HepG2 (cell line): Measurements from ENCODE around the gene PRDX2. TPM values are rescaled to one million over a fixed set of nuclear protein-coding genes. Genes with fewer than 3 reads are reported as not detected.

ENCODE experiments used
- ATF5 ChIP-seq: sonication (generic); formaldehyde crosslinking; IDR thresholded peaks from 2 replicates; pipeline ENCODE4 v1.4.0; 2020; ENCODE audit warnings: mild to moderate bottlenecking, low read depth, missing genetic modification reagents
- CBFB ChIP-seq: sonication (generic); formaldehyde crosslinking; IDR thresholded peaks from 2 replicates; pipeline ENCODE4 v1.4.0; 2020; ENCODE audit warnings: missing genetic modification reagents
- CBX2 ChIP-seq, 2 experiments: fragments of 200-600 bp in 1 of 2; sonication (generic); formaldehyde crosslinking in 1 of 2; IDR thresholded peaks; 2 replicates each; pipeline versions ENCODE4 v1.7.0 to v1.8.1; 2018 to 2022; ENCODE audit warnings: low read depth in 2 of 2, low read length in 1 of 2, mild to moderate bottlenecking in 1 of 2, missing genetic modification reagents in 1 of 2
- SIX4 ChIP-seq: sonication (generic); formaldehyde crosslinking; IDR thresholded peaks from 2 replicates; pipeline ENCODE4 v1.4.0; 2020; ENCODE audit warnings: missing genetic modification reagents
- SMAD1 ChIP-seq: sonication (generic); formaldehyde crosslinking; IDR thresholded peaks from 2 replicates; pipeline ENCODE4 v1.4.0; 2020; ENCODE audit warnings: missing genetic modification reagents, low read depth, mild to moderate bottlenecking, borderline replicate concordance
- TBX2 ChIP-seq: sonication (generic); formaldehyde crosslinking; IDR thresholded peaks from 2 replicates; pipeline ENCODE4 v1.5.0; 2020; ENCODE audit warnings: missing genetic modification reagents, mild to moderate bottlenecking, borderline replicate concordance
- TFDP1 ChIP-seq: IDR thresholded peaks from 2 replicates; pipeline ENCODE4 v1.6.1; 2016; ENCODE audit warnings: missing compliant biosample characterization, missing genetic modification reagents, borderline replicate concordance
- TSC22D2 ChIP-seq: sonication (generic); formaldehyde crosslinking; IDR thresholded peaks from 2 replicates; pipeline ENCODE4 v1.5.1; 2020; ENCODE audit warnings: missing genetic modification reagents, mild to moderate bottlenecking, borderline replicate concordance
- WIZ ChIP-seq: sonication (generic); formaldehyde crosslinking; IDR thresholded peaks from 2 replicates; pipeline ENCODE4 v1.5.1; 2020; ENCODE audit warnings: mild to moderate bottlenecking, missing genetic modification reagents
- ZBTB1 ChIP-seq: sonication (generic); formaldehyde crosslinking; IDR thresholded peaks from 2 replicates; pipeline ENCODE4 v1.4.0; 2020; ENCODE audit warnings: missing genetic modification reagents, borderline replicate concordance
- ZBTB33 ChIP-seq: sonication (generic); formaldehyde crosslinking; IDR thresholded peaks from 2 replicates; pipeline ENCODE4 v1.4.0; 2020; ENCODE audit warnings: missing genetic modification reagents
- ZNF337 ChIP-seq: sonication (generic); formaldehyde crosslinking; IDR thresholded peaks from 2 replicates; pipeline ENCODE4 v1.5.1; 2020; ENCODE audit warnings: missing genetic modification reagents, low read depth, mild to moderate bottlenecking, borderline replicate concordance
- ZNF33B ChIP-seq: sonication (generic); formaldehyde crosslinking; IDR thresholded peaks from 2 replicates; pipeline ENCODE4 v1.5.1; 2020; ENCODE audit warnings: mild to moderate bottlenecking, missing genetic modification reagents
- ZNF432 ChIP-seq: sonication (generic); formaldehyde crosslinking; IDR thresholded peaks from 2 replicates; pipeline ENCODE4 v1.5.0; 2020; ENCODE audit warnings: missing genetic modification reagents, mild to moderate bottlenecking, borderline replicate concordance
- ZNF772 ChIP-seq: sonication (generic); formaldehyde crosslinking; IDR thresholded peaks from 2 replicates; pipeline ENCODE4 v1.5.0; 2020; ENCODE audit warnings: mild to moderate bottlenecking, missing genetic modification reagents
- ZSCAN21 ChIP-seq: sonication (generic); formaldehyde crosslinking; IDR thresholded peaks from 2 replicates; pipeline ENCODE4 v1.8.0; 2022; ENCODE audit warnings: mild to moderate bottlenecking, missing genetic modification reagents, moderate library complexity, borderline replicate concordance
- polyA plus RNA-seq, 8 experiments: library from polyadenylated mRNA; depleted of rRNA in 3 of 8; stranded (reverse) in 7 of 8; unstranded in 1 of 8; fragments of >200 nt; fragmentation: Illumina TruSeq in 4 of 8; extraction: Trizol in 4 of 8; gene quantifications; 2 replicates each; pipeline versions ENCODE4 v1.2.1 to v1.2.3, GENCODE V29; 2011 to 2016; ENCODE audit warnings: low read depth in 4 of 8, missing spikeins in 1 of 8, mixed read lengths in 1 of 8; ENCODE audit not compliant: insufficient read depth in 1 of 8
- total RNA-seq, 5 experiments: library from RNA; depleted of rRNA; stranded (reverse); fragments of >200 nt; fragmentation: Illumina TruSeq; extraction: Trizol; gene quantifications; 2 replicates each; pipeline ENCODE4 v1.2.3, GENCODE V29; 2016; ENCODE audit warnings: low read depth in 1 of 5
- TF ChIP-seq, protein P1 (sequence below): sonication (generic); formaldehyde crosslinking; IDR thresholded peaks from 2 replicates; pipeline ENCODE4 v1.4.0; 2020; ENCODE audit warnings: missing genetic modification reagents, mild to moderate bottlenecking, borderline replicate concordance
- TF ChIP-seq, protein P2 (sequence below): sonication (generic); formaldehyde crosslinking; conservative IDR thresholded peaks from 2 replicates; pipeline ENCODE4 v1.4.0; 2020; ENCODE audit warnings: missing genetic modification reagents

Gene PRDX2
- total and polyA plus RNA-seq, 2 of the 13 experiments (the other 11 are each of a cell fraction or from before 2014, with no cell fraction given), result 218 to 381 TPM

DNA sequence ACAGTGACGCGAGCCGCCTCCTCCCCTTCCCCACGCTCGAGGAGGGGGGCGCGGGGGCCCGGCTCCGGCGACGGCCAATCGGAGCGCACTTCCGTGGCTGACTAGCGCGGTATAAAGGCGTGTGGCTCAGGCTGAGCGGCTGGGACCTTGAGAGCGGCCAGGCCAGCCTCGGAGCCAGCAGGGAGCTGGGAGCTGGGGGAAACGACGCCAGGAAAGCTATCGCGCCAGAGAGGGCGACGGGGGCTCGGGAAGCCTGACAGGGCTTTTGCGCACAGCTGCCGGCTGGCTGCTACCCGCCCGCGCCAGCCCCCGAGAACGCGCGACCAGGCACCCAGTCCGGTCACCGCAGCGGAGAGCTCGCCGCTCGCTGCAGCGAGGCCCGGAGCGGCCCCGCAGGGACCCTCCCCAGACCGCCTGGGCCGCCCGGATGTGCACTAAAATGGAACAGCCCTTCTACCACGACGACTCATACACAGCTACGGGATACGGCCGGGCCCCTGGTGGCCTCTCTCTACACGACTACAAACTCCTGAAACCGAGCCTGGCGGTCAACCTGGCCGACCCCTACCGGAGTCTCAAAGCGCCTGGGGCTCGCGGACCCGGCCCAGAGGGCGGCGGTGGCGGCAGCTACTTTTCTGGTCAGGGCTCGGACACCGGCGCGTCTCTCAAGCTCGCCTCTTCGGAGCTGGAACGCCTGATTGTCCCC lies 10.1 kb downstream of the PRDX2 start, which contains the start of gene JUNB (continued):
- TF ChIP-seq, protein P1, sequence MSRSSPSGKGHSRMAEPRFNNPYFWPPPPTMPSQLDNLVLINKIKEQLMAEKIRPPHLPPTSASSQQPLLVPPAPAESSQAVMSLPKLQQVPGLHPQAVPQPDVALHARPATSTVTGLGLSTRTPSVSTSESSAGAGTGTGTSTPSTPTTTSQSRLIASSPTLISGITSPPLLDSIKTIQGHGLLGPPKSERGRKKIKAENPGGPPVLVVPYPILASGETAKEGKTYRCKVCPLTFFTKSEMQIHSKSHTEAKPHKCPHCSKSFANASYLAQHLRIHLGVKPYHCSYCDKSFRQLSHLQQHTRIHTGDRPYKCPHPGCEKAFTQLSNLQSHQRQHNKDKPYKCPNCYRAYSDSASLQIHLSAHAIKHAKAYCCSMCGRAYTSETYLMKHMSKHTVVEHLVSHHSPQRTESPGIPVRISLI (CRISPR knock-in tag), result 0 out of 2 replicates have a peak, but pooled peaks have one; percentile 21
- TF ChIP-seq ZBTB33 (CRISPR knock-in tag) (no peak), WIZ (no peak; the same call in 1 of the 2 replicates), ATF5 (no peak), TSC22D2 (CRISPR knock-in tag) (peak; percentile 95), ZNF772 (CRISPR knock-in tag) (peak; percentile 95), ZNF337 (CRISPR knock-in tag) (no peak), ZNF432 (CRISPR knock-in tag) (no peak), CBFB (CRISPR knock-in tag) (peak; percentile 90), ZSCAN21 (CRISPR knock-in tag) (peak; percentile 85), TBX2 (peak; percentile 94), SIX4 (CRISPR knock-in tag) (peak; percentile 54; the same call in 1 of the 2 replicates), TFDP1 (peak; percentile 77; the same call in 1 of the 2 replicates), ZNF33B (no peak), ZBTB1 (CRISPR knock-in tag) (peak; percentile 74; the same call in 1 of the 2 replicates), CBX2 (IDR thresholded peaks at IDR 0.05; ENCODE audit: low read depth, low read length) (no peak), CBX2 (CRISPR knock-in tag; IDR thresholded peaks at IDR 0.05; ENCODE audit: low read depth) (no peak), SMAD1 (CRISPR knock-in tag) (no peak)
- TF ChIP-seq, protein P2, sequence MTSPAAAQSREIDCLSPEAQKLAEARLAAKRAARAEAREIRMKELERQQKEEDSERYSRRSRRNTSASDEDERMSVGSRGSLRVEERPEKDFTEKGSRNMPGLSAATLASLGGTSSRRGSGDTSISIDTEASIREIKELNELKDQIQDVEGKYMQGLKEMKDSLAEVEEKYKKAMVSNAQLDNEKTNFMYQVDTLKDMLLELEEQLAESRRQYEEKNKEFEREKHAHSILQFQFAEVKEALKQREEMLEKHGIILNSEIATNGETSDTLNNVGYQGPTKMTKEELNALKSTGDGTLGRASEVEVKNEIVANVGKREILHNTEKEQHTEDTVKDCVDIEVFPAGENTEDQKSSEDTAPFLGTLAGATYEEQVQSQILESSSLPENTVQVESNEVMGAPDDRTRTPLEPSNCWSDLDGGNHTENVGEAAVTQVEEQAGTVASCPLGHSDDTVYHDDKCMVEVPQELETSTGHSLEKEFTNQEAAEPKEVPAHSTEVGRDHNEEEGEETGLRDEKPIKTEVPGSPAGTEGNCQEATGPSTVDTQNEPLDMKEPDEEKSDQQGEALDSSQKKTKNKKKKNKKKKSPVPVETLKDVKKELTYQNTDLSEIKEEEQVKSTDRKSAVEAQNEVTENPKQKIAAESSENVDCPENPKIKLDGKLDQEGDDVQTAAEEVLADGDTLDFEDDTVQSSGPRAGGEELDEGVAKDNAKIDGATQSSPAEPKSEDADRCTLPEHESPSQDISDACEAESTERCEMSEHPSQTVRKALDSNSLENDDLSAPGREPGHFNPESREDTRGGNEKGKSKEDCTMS, result no peak; the same call in 1 of the 2 replicates
